Measurements from ENCODE around the gene KIAA1328. TPM values are rescaled to one million over a fixed set of nuclear protein-coding genes. Genes with fewer than 3 reads are reported as not detected.

Gene KIAA1328
- total RNA-seq, 4 donors from 2014 or later = 21.2 to 26.6 (median 24.8) TPM

DNA sequence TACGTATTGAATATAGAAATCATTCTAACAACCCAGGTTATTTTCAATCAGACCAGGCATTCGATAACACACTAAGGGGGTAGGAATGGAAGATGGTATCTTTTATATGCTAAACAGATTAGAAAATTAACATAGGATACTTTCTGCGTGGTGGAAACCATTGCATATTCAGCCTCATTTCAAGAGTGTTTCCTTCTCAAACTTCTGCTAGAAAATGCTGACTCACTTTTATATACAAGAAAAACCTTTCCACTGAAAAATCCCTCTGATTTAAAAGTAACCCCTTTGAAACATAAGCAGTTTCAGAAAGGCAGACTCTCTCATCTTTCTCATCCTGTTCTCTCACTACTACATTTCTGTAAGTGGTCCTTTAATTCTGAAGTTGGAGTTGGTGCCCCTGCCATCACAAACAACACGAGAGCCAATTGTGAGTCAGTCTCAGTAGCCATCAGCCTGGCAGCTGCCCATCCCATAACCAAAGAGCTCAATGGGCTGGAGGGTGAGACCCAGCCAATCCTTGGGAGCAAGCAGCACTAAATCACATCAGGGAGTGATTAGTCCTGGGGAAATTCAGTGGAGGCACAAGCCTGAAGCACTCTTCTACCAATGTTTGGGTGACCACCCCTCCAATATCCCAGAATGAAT is 393.5 kb downstream of the KIAA1328 start:
- H3K4me3 ChIP-seq (replicated peaks in 1 of 3) = no peak overlapping the region
- intact Hi-C loops (cut with DNase I) = no loop called here
- H3K9me3 ChIP-seq = no peaks in the 10 kb centered on the region
- DNase-seq = no peak
- no peaks in the 10 kb centered on the region for H3K36me3 ChIP-seq
- no peaks in the 10 kb centered on the region for H3K4me1 ChIP-seq
- WGBS, 2 donors = 82 to 85% methylated on average over 4 of the region's 4 CpGs
- H3K27me3 ChIP-seq = no peaks in the 10 kb centered on the region
- H3K27ac ChIP-seq = no peak overlapping the region
- TF ChIP-seq, protein P1, sequence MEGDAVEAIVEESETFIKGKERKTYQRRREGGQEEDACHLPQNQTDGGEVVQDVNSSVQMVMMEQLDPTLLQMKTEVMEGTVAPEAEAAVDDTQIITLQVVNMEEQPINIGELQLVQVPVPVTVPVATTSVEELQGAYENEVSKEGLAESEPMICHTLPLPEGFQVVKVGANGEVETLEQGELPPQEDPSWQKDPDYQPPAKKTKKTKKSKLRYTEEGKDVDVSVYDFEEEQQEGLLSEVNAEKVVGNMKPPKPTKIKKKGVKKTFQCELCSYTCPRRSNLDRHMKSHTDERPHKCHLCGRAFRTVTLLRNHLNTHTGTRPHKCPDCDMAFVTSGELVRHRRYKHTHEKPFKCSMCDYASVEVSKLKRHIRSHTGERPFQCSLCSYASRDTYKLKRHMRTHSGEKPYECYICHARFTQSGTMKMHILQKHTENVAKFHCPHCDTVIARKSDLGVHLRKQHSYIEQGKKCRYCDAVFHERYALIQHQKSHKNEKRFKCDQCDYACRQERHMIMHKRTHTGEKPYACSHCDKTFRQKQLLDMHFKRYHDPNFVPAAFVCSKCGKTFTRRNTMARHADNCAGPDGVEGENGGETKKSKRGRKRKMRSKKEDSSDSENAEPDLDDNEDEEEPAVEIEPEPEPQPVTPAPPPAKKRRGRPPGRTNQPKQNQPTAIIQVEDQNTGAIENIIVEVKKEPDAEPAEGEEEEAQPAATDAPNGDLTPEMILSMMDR (IDR thresholded peaks at IDR 0.05) = no peak
- TF ChIP-seq POLR2A (IDR thresholded peaks at IDR 0.05) = no peak

DNA sequence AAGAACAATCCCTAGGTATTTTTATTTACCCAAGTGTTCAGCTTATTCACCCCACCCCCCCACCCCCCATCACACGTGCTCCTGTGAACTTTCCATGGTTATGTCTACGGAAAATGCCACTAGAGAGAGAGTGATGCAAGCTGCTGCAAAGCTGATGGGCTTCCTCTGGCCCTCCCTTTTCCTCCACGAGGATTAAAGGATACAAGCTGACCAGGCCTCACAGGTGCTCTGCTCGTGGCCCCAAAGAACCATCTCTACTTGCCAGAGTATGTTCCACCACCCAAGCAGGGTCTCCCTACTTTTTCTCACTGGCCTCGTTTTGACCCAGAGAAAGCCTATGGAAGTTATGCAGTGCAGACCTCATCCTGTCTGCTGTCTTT is 394.1 kb downstream of the KIAA1328 start:
- H3K27me3 ChIP-seq = no peaks in the 10 kb centered on the region
- no peak for DNase-seq
- no peak overlapping the region for H3K27ac ChIP-seq
- no peaks in the 10 kb centered on the region for H3K4me1 ChIP-seq
- H3K4me3 ChIP-seq (replicated peaks in 1 of 3) = no peak overlapping the region
- no peaks in the 10 kb centered on the region for H3K36me3 ChIP-seq
- no peaks in the 10 kb centered on the region for H3K9me3 ChIP-seq
- 69 to 81% methylated on average over 5 of the region's 5 CpGs for WGBS, 2 donors
- intact Hi-C loops (cut with DNase I) = no loop called here
- TF ChIP-seq, protein P1 (IDR thresholded peaks at IDR 0.05) = no peak
- TF ChIP-seq POLR2A (IDR thresholded peaks at IDR 0.05) = no peak

DNA sequence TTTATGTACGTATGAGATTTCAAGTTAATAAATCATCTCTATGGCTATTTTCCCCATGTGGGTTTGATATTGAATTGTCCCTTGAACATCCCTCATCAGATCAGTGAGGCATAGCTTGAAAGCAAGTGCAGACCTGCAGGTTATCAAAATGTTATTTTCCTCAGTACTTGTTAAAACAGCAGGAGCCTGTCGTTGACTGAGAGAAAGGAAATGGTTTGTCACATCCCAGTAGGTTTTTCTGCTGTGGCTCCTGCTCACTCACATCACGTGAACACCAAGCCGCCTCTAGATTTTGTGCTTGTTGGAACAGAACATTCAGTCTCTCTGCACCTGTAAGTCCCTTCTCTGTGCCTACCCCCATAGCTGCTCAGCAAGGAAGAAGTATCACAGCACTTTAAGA is 396.4 kb downstream of the KIAA1328 start:
- Histone ChIP-seq H3K27me3 (no peaks in the 10 kb centered on the region), H3K4me1 (no peaks in the 10 kb centered on the region), H3K36me3 (no peaks in the 10 kb centered on the region), H3K27ac (no peak overlapping the region), H3K4me3 (replicated peaks in 1 of 3) (no peak overlapping the region), H3K9me3 (no peaks in the 10 kb centered on the region)
- TF ChIP-seq, protein P1 (IDR thresholded peaks at IDR 0.05) = no peak
- TF ChIP-seq POLR2A (IDR thresholded peaks at IDR 0.05) = no peak
- no peak for DNase-seq
- intact Hi-C loops (cut with DNase I) = no loop called here
- WGBS, 2 donors = 41 to 61% methylated on average over 4 of the region's 4 CpGs

- Histone ChIP-seq H3K4me3 (replicated peaks in 1 of 3) (no peak overlapping the region), H3K36me3 (no peaks in the 10 kb centered on the region), H3K9me3 (no peaks in the 10 kb centered on the region), H3K4me1 (no peaks in the 10 kb centered on the region), H3K27ac (no peak overlapping the region), H3K27me3 (no peaks in the 10 kb centered on the region)
- TF ChIP-seq POLR2A (IDR thresholded peaks at IDR 0.05) = no peak
- TF ChIP-seq, protein P1 (IDR thresholded peaks at IDR 0.05) = no peak
- no peak for DNase-seq
- intact Hi-C loops (cut with DNase I) = no loop called here
- 44 to 53% methylated on average over 3 of the region's 3 CpGs for WGBS, 2 donors
Observed at GRCh38 chr18:37230768-37231167, 401.8 kb downstream of the KIAA1328 start.

GRCh38 chr18:37231251-37231650 is 402.3 kb downstream of the KIAA1328 start:
- TF ChIP-seq, protein P1 (IDR thresholded peaks at IDR 0.05) = no peak
- no peak for TF ChIP-seq POLR2A (IDR thresholded peaks at IDR 0.05)

More at GRCh38 chr18:37231251-37231650, 402.3 kb downstream of the KIAA1328 start:
- intact Hi-C loops (cut with DNase I) = no loop called here
- H3K27me3 ChIP-seq = no peaks in the 10 kb centered on the region
- no peaks in the 10 kb centered on the region for H3K9me3 ChIP-seq
- no peak for DNase-seq
- H3K27ac ChIP-seq = no peak overlapping the region
- 57 to 62% methylated on average over 3 of the region's 3 CpGs for WGBS, 2 donors
- H3K4me3 ChIP-seq (replicated peaks in 1 of 3) = no peak overlapping the region
- H3K36me3 ChIP-seq = no peaks in the 10 kb centered on the region
- H3K4me1 ChIP-seq = no peaks in the 10 kb centered on the region
